Panc1 (cell line): ENCODE results near the gene NUF2. TPM values are rescaled to one million over a fixed set of nuclear protein-coding genes. Genes with fewer than 3 reads are reported as not detected.
"Not testable (repeated sequence)": the region's sequence is repeated elsewhere in the genome, so short reads cannot be mapped to it uniquely, and the experiment has no call there.

Source experiments
- ATAC-seq: fragments of 200-7000 bp; cut with Tn5 transposase; 2 replicates; pipeline ENCODE4 v1.9.1; 2020; ENCODE audit warnings: mild to moderate bottlenecking, moderate library complexity
- BruUV-seq: library from RNA; stranded (reverse); fragments of 400-500 nt; replicated peaks from 2 replicates; lab custom pipeline; 2021; lab: Mats Ljungman, UMichigan
- CTCF ChIA-PET: fragments of 300-600 bp; sonication (Branson Sonifier 250); formaldehyde crosslinking; loops from one replicate; lab custom pipeline; 2022; ENCODE audit warnings: antibody characterized with exemption; lab: Charles Lee
- POLR2A ChIA-PET: fragments of 300-600 bp; sonication (Branson Sonifier 250); formaldehyde crosslinking; loops from one replicate; lab custom pipeline; 2022; ENCODE audit warnings: antibody characterized with exemption; lab: Charles Lee
- DNase-seq: peaks from one replicate; pipeline ENCODE4 v3.0.0-alpha.2; 2010; ENCODE audit warnings: low read depth, low spot score
- H3K27ac ChIP-seq: 2 replicates; pipeline ENCODE4 v1.5.1; 2011; ENCODE audit warnings: mild to moderate bottlenecking, low read length, inconsistent platforms
- H3K27me3 ChIP-seq: fragments of 200-500 bp; sonication (Bioruptor generic); 2 replicates; pipeline ENCODE4 v1.6.0; 2014; ENCODE audit warnings: low read length, inconsistent platforms; ENCODE audit not compliant: control insufficient read depth, insufficient read depth
- H3K36me3 ChIP-seq: fragments of 200-500 bp; sonication (Bioruptor generic); 2 replicates; pipeline ENCODE4 v1.5.1; 2014; ENCODE audit warnings: inconsistent platforms, mild to moderate bottlenecking, low read length, moderate library complexity; ENCODE audit not compliant: control insufficient read depth, insufficient read depth
- H3K4me1 ChIP-seq: 2 replicates; pipeline ENCODE4 v1.5.1; 2011; ENCODE audit warnings: inconsistent platforms, mild to moderate bottlenecking, low read length, moderate library complexity; ENCODE audit not compliant: control insufficient read depth, insufficient read depth
- H3K4me3 ChIP-seq, 2 experiments: 2 replicates each; pipeline ENCODE4 v1.5.1; 2011 to 2012; ENCODE audit warnings: low read depth in 2 of 2, low read length in 2 of 2, mild to moderate bottlenecking in 2 of 2, inconsistent platforms in 1 of 2, moderate library complexity in 1 of 2
- H3K9me3 ChIP-seq: fragments of 200-500 bp; sonication (Bioruptor generic); 2 replicates; pipeline ENCODE4 v1.5.1; 2014; ENCODE audit warnings: low read depth, mild to moderate bottlenecking, inconsistent platforms, low read length, moderate library complexity; ENCODE audit not compliant: control insufficient read depth, insufficient read depth
- CTCF ChIP-seq: fragments of 450-650 bp; IDR thresholded peaks from 2 replicates; pipeline ENCODE4 v1.5.1; 2017; ENCODE audit warnings: mild to moderate bottlenecking
- SIN3A ChIP-seq: IDR thresholded peaks from 2 replicates; pipeline ENCODE4 v1.6.1; 2012; ENCODE audit warnings: low read depth, mild to moderate bottlenecking, low read length, moderate library complexity, borderline replicate concordance; ENCODE audit not compliant: insufficient read depth
- TCF7L2 ChIP-seq: IDR thresholded peaks from 2 replicates; pipeline ENCODE4 v1.6.1; 2011; ENCODE audit warnings: mild to moderate bottlenecking, low read depth, low read length, inconsistent platforms
- in situ Hi-C: cut with HindIII; loops from 2 replicates; pipeline ENCODE4 v1.10.0; 2016; ENCODE audit warnings: low sequenced_read_pairs, low pct_unique_long_range_greater_than_20kb
- intact Hi-C: fragments of 100-400 bp; cut with micrococcal nuclease; formaldehyde crosslinking; loops from one replicate; pipeline ENCODE4 v1.10.0; 2022; ENCODE audit not compliant: unreplicated experiment
- total RNA-seq: library from RNA; stranded (reverse); gene quantifications from one replicate; pipeline ENCODE4 v1.2.1, GENCODE V29; 2021; ENCODE audit not compliant: unreplicated experiment

The NUF2 gene
- total RNA-seq, 1 experiment from 2014 or later, result 26.1 TPM

- no peaks in the 10 kb centered on the region for H3K9me3 ChIP-seq
- in situ Hi-C loops, result no loop called here
- H3K36me3 ChIP-seq, result peaks cover 6% of the 10 kb centered on the region; the same call in 1 of the 2 replicates
- intact Hi-C loops, result no loop called here
- H3K4me3 ChIP-seq, result no peak overlapping the region
- H3K27me3 ChIP-seq, result no peaks in the 10 kb centered on the region; the same call in 1 of the 2 replicates
- no peak for TF ChIP-seq SIN3A
- TF ChIP-seq TCF7L2, result no peak
- ChIA-PET CTCF (no interaction called here), POLR2A (no interaction called here)
- no peak overlapping the region for H3K27ac ChIP-seq
- BruUV-seq, result no TSS peak
- no peak for DNase-seq
- H3K4me1 ChIP-seq, result no peaks in the 10 kb centered on the region
- ATAC-seq, result no peak
Measured at GRCh38 chr1:163357378-163357777, 35.6 kb downstream of the NUF2 start.

GRCh38 chr1:163358172-163358571 is 36.4 kb downstream of the NUF2 start:
- ATAC-seq, H3K27me3 ChIP-seq, H3K9me3 ChIP-seq, H3K4me1 ChIP-seq, in situ Hi-C loops, H3K4me3 ChIP-seq, BruUV-seq, H3K27ac ChIP-seq, DNase-seq, H3K36me3 ChIP-seq, CTCF ChIA-PET, POLR2A ChIA-PET: not testable (repeated sequence)
- intact Hi-C loops, result loop anchor here (2.0 kb wide), 1 partner anchor 1717 kb away; no protein-coding TSS in a partner anchor

- DNase-seq, result no peak
- Histone ChIP-seq H3K27ac (no peak overlapping the region), H3K4me3 (no peak overlapping the region), H3K27me3 (no peaks in the 10 kb centered on the region; the same call in 1 of the 2 replicates), H3K9me3 (no peaks in the 10 kb centered on the region), H3K36me3 (no peaks in the 10 kb centered on the region), H3K4me1 (no peaks in the 10 kb centered on the region)
- POLR2A ChIA-PET, result no interaction called here
- in situ Hi-C loops, result no loop called here
- intact Hi-C loops, result loop anchor here (5.0 kb wide), 1 partner anchor 166 kb away; no protein-coding TSS in a partner anchor
- TF ChIP-seq TCF7L2 (no peak), CTCF (peak; percentile 71)
- BruUV-seq, result no TSS peak
- CTCF ChIA-PET, result no interaction called here
- ATAC-seq, result peak; percentile 84
Measured at GRCh38 chr1:163361123-163361934, 39.6 kb downstream of the NUF2 start.

GRCh38 chr1:163365186-163365585 is 43.4 kb downstream of the NUF2 start:
- ChIA-PET POLR2A (no interaction called here), CTCF (no interaction called here)
- peaks cover 11% of the 10 kb centered on the region for H3K27me3 ChIP-seq
- no peak overlapping the region for H3K27ac ChIP-seq
- no peaks in the 10 kb centered on the region for H3K4me1 ChIP-seq
- in situ Hi-C loops, result no loop called here
- no peaks in the 10 kb centered on the region for H3K9me3 ChIP-seq
- no peak for ATAC-seq
- TF ChIP-seq CTCF (no peak), TCF7L2 (no peak)
- H3K4me3 ChIP-seq, result no peak overlapping the region
- intact Hi-C loops, result no loop called here
- no TSS peak for BruUV-seq
- H3K36me3 ChIP-seq, result no peaks in the 10 kb centered on the region
- DNase-seq, result no peak
